WERI-Rb-1 (cell line): ENCODE results near the gene TPRG1L.

Experiments
- DNase-seq: peaks from one replicate; pipeline ENCODE4 v3.0.0-alpha.2; 2020
- H3K27ac ChIP-seq: fragments of 250-450 bp; sonication (Bioruptor Pico); 2 replicates; pipeline ENCODE4 v1.5.1; 2020; ENCODE audit warnings: mild to moderate bottlenecking, moderate library complexity
- H3K27me3 ChIP-seq: fragments of 250-450 bp; sonication (Bioruptor Pico); 2 replicates; pipeline ENCODE4 v1.5.1; 2021; ENCODE audit warnings: mild to moderate bottlenecking, low read depth, moderate library complexity; ENCODE audit not compliant: insufficient read depth, severe bottlenecking
- H3K36me3 ChIP-seq: fragments of 250-450 bp; sonication (Bioruptor Pico); 2 replicates; pipeline ENCODE4 v1.5.1; 2020; ENCODE audit warnings: mild to moderate bottlenecking, moderate library complexity
- H3K4me3 ChIP-seq: 2 replicates; pipeline ENCODE4 v1.5.1; 2011; ENCODE audit warnings: low read depth, mild to moderate bottlenecking, control low read depth, low read length
- H3K9me3 ChIP-seq: fragments of 250-450 bp; sonication (Bioruptor Pico); 2 replicates; pipeline ENCODE4 v1.5.1; 2021; ENCODE audit warnings: mild to moderate bottlenecking, moderate library complexity; ENCODE audit not compliant: severe bottlenecking
- CTCF ChIP-seq: IDR thresholded peaks from 2 replicates; pipeline ENCODE4 v1.5.1; 2011; ENCODE audit warnings: low read depth, mild to moderate bottlenecking, control low read depth, inconsistent platforms, low read length

The TPRG1L gene

GRCh38 chr1:3677484-3677883 lies 52.7 kb downstream of the TPRG1L start:
- Histone ChIP-seq H3K27me3 (no peaks in the 10 kb centered on the region), H3K9me3 (no peaks in the 10 kb centered on the region), H3K27ac (no peak overlapping the region), H3K36me3 (peaks cover 7% of the 10 kb centered on the region), H3K4me3 (no peak overlapping the region)
- no peak for DNase-seq
- TF ChIP-seq CTCF = no peak

- DNase-seq = no peak
- TF ChIP-seq CTCF = no peak
- Histone ChIP-seq H3K27ac (no peak overlapping the region), H3K9me3 (no peaks in the 10 kb centered on the region), H3K27me3 (no peaks in the 10 kb centered on the region), H3K4me3 (no peak overlapping the region), H3K36me3 (peaks cover 16% of the 10 kb centered on the region)
These were observed 53.7 kb downstream of the TPRG1L start for GRCh38 chr1:3678361-3679097.

- peaks cover 20% of the 10 kb centered on the region for H3K36me3 ChIP-seq
- H3K27me3 ChIP-seq = no peaks in the 10 kb centered on the region
- no peak overlapping the region for H3K27ac ChIP-seq
- no peak for DNase-seq
- no peaks in the 10 kb centered on the region for H3K9me3 ChIP-seq
- H3K4me3 ChIP-seq = no peak overlapping the region
- TF ChIP-seq CTCF = no peak
These were observed 54.3 kb downstream of the TPRG1L start for GRCh38 chr1:3679098-3679555.
